SH-SY5Y (cell line): Measurements from ENCODE around the gene PER2.

Source experiments
- GATA2 ChIP-seq: IDR thresholded peaks from 2 replicates; pipeline ENCODE4 v1.6.1; 2011; ENCODE audit warnings: mild to moderate bottlenecking, low read depth, low read length
- GATA3 ChIP-seq: IDR thresholded peaks from 2 replicates; pipeline ENCODE4 v1.6.1; 2011; ENCODE audit warnings: low read depth, mild to moderate bottlenecking, low read length, moderate library complexity

DNA sequence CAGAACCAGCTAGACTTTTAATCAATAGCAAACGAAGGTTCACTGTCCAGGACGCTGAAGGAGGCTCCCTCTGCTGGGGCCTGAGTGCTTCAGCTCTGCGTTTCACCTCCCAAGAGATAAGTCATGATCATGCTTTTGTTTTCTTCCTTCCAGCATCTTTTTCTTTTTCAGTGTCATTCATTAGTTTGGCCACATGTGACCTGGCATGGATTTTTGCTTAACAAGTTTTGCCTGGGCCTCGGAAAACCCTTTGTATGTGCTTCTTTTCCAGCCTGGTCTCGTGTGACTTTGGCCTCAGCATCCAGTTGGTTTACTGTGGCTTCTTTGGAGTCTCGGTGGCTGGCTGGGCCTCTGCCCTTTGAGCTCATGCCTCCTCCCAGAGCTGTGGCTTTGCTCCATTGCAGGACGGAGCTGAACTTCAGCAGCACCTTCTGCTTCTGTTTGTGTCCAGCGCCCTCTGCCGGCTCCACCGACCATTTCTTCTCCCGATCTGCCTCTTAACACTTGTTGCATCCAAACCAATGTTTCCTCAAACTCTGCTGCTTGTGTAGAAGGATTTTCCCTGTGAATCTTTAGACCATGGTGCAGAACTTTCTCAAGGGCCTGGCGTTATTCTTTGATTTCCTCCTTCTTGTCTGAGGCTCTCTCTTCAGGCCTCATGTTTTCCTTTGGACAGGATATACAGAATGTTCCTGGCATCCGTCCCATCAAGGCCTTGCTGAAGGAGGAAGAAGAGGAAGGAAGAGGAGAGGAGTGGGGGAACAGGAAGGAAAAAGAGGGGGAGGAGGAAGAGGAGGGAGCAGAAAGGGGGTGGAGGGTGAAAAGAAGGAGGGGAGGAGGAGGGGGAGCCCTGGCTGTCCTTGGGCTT lies 25.0 kb downstream of the PER2 start:
- TF ChIP-seq GATA2 (no peak), GATA3 (no peak)
